GM21423 (cell line): ENCODE data around the gene HNRNPL.
"Not testable (repeated sequence)": the region's sequence is repeated elsewhere in the genome, so short reads cannot be mapped to it uniquely, and the experiment has no call there.

Experiments
- ATAC-seq: cut with Tn5 transposase; IDR thresholded peaks from one replicate; pipeline ENCODE4 v1.9.1; 2021; ENCODE audit warnings: mild to moderate bottlenecking, moderate library complexity; ENCODE audit not compliant: unreplicated experiment

HNRNPL gene

DNA sequence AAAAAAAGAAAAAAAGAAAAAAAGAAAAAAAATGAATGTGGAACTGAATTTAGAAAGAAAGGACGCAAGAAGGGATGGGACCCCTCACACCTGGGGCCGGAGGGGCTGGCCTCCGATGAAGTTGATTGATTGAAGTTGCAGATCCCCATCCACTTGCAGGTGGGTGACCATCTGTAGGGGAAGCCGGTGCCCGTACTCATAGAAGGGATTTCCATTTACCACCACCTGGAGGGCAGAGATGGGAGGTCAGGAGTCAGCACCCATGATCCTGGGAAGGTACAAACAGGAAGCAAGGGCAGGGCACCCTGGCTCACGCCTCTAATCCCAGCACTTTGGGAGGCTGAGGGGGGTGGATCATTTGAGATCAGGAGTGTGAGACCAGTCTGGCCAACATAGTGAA is 43.4 kb downstream of the HNRNPL start:
- ATAC-seq = no peak

DNA sequence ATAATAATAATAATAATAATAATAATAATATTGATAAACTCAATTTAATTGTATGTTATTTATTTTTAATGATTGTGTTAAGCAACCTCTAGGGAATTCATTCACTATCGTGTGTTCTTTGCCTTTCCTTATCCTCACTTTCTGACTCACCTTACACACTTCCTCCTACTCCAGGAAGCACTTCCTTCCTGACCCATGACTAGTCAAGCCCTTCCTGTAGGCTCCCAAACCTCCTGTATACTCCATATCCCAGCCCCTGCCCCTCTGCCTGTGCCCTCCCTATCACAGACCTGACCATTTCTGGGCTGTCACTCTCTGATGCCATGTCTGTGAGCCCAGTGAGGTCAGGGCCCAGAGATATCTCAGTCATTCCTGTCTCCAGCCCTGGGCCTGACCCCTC is 44.6 kb downstream of the HNRNPL start:
- no peak for ATAC-seq

DNA sequence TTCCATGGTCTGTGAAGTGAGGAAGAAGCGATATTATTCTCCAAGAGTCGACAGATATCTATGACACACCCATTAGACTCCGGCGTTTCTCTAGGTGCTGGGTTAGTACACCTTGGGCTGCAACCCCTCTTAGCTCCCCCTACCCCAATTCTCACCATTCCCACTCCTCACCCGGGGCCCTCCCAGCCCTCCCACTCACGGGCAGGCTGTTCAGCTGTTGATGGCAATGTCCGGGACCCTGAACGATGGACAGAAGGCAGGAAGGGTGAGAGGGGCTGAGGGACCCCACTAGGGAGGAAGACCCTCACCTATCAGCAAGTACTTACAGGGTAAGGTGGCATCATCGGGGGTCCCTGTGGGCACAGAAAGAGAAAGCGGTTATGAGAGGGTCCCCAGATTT is 46.2 kb downstream of the HNRNPL start:
- no peak for ATAC-seq

DNA sequence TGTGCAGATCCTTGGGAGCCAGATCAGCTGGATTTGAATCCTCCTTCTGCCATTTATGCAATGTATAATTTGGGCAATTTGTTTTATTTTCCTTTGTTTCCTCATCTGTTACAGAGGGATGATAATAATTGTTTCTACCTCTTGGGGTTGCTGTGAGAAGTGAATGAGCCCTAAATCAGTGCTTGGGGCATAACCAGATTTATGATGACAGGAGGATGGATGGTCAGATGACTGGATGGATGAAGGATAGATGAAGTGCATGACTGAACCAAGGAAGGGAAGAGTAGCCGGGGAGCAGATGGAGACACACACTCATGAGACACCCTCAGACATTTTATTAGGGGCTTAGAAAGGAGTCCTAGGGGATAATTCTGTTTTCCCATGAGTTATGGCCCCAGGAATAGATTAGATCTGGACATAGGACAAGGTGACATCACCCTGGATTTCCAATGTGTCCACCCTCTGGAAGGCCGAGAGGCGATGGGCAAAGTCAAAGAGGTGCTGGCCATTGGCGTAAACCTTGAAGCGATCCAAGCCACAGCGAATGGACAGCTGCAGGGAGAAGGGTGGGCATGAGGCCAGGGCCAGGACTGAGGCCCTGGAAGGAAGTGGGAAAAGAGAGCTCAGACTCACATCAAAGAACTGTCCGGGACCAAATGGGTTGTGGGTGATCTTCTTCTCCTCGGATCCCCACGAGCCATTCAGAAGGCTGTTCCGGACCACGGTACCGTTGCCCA is 48.3 kb downstream of the HNRNPL start:
- ATAC-seq = no peak

DNA sequence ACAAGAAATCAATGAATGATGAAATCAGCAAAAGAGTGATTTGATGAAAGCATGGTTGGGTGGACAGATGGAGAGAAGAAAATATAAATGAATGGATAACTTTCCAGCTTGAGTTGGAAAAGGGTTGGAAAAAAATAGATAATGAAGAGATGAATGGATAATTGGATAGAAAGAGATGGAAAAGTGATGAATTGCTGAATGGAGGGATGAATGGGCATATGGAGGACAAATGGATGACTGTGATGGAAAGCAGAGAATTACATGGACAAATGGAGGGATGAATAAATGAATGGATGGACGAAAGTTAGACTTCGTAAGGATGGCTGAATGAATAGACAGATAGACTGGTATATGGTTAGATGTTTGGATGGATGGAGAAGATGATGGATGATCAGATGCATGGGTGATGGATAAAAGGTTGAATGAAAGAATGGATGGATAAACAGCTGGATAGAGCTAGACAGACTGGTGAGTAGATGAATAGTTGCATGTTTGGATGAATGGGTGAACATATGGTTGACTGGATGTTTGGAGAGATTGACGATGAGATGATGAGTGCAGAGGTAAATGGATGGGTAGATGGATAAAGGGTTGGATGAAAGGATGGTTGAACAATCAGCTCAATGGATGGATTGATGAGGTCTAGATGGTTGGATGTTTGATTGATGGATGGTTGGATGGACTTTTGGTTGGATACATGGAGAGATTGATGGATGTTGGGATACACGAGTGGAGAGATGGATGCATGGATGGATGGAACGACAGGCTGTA is 49.0 kb downstream of the HNRNPL start:
- ATAC-seq = no peak

DNA sequence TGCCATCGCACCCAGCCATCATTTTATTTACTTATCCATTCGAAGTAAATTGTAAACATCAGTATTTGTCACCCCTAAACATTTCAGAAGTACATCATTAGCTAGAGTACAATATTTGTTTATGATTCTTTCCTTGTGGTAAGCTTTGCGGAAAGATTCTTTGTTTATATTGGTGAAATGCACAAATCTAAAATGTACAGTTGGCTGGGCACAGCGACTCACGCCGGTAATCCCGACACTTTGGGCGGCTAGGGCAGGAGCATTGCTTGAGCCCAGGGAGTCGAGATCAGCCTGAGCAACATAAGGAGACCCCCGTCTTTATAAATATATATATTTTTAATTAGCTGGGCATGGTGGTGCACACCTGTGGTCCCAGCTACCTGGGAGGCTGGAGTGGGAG is 50.7 kb downstream of the HNRNPL start:
- no peak for ATAC-seq

DNA sequence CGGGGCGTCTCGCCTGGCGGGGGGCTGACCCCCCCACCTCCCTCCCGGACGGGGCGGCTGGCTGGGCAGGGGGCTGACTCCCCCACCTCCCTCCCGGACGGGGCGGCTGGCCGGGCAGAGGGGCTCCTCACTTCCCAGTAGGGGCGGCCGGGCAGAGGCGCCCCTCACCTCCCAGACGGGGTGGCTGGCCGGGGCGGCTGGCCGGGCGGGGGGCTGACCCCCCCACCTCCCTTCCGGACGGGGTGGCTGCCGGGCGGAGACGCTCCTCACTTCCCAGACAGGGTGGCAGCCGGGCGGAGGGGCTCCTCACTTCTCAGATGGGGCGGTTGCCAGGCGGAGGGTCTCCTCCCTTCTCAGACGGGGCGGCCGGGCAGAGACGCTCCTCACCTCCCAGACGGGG is 52.0 kb downstream of the HNRNPL start:
- not testable (repeated sequence) for ATAC-seq

DNA sequence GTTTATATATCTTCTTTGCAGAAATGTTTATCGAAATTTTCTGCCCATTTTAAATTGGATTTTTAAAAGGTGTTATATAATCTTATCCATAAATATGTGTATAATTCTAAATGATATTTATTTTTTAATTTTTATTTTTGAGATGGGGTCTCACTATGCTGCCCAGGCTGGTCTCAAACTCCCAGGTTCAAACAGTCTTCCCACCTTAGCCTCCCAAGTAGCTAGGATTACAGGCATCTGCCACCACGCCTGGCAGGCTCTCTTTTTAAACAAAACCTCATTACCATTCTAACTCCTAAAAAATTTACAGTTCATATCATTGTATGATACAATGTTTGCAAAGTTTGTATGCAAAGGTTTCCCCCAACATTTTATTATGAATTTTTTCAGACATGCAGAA is 53.6 kb downstream of the HNRNPL start:
- ATAC-seq = no peak

DNA sequence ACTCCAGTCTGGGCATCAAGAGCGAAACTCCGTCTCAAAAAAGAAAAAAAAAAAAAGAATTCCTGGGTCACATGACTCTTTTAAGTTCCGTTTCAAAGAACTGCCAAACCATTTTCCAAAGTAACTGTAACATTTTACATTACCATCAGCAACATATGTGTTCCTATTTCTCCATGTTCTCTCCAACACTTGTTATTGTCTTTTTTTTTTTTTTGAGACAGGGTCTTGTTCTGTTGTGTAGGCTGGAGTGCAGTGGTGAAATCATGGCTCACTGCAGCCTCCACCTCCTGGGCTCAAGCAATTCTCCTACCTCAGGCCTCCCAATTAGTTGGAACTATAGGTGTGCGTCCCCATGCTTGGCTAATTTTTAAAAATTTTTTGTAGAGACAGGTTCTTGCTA is 54.2 kb downstream of the HNRNPL start:
- ATAC-seq = no peak

DNA sequence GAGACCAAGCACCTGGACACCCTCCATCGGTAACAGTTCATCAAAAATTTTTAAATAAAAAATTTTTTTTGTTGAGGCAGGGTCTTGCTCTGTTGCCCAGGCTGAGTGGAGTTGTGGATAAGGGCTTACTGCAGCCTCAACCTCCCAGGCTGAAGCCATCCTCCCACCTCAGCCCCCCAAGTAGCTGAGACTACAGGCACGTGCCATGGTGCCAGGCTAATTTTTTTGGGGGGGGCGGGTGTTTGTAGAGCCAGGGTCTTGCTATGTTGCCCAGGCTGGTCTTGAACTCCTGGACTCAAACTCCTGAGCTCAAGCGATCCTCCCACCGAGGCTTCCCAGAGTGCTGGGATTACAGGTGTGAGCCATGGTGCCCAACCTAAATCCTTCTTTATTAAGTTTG is 56.1 kb downstream of the HNRNPL start:
- no peak for ATAC-seq

DNA sequence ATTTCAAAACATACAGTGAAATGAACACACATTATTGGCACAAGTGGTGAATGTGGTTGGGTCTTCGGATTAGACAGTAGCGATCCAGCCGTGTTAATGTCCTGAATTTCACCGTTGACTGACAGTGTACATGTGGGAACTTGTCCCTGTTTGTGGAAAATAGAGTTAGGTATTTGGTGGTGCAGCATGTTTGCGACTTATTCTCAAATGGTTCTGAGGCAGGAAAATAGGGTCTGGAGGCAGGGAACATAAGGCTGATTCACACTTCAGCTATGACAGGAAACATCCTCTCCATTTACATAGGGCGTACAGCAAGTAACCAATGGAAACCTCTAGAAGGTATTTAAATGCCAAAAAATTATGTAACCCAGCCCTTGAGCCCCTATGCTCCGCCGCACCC is 56.6 kb downstream of the HNRNPL start:
- no peak for ATAC-seq

DNA sequence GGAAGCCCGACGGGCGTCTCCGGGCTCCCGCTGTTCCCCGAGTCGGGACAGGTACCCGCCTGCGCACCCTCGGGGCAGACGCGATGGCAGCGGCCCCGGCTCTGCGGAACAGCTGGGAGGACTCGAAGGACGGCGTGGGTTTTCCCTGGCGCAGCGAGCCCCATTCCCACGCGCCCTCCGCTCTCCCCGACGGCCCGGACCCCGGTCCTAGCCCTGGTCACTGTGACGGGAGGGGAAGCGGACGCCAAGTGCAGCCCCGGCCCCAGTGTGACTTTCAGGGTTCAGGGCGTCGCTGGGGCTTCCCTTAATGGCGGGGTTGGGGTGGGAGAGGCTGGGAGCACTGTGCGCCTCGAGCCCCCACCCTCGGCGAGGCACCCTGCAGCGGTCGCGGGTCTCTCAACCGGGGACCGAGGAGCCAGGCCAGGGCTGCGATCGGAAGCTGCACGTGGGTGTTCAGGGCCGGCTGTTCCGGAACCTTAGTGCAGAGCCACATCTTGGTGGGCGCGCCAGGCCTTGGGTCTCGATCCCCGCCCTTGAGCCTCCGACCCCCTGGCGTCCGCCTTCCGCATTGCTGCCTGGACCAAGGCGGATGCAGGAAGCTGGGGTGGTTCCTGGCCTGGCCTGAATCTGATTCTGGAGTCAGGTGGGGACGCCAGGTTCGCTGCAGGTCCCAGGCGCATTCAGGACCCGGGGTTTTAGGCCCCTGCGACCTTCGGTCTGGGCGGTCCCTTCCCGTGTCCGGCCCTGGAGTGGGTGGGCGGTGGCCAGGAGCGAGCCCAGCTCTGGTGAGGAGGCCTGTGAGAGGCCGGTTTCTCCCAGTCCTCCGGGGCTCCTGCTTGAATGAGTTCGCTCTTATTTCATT is 57.3 kb downstream of the HNRNPL start:
- ATAC-seq = no peak

DNA sequence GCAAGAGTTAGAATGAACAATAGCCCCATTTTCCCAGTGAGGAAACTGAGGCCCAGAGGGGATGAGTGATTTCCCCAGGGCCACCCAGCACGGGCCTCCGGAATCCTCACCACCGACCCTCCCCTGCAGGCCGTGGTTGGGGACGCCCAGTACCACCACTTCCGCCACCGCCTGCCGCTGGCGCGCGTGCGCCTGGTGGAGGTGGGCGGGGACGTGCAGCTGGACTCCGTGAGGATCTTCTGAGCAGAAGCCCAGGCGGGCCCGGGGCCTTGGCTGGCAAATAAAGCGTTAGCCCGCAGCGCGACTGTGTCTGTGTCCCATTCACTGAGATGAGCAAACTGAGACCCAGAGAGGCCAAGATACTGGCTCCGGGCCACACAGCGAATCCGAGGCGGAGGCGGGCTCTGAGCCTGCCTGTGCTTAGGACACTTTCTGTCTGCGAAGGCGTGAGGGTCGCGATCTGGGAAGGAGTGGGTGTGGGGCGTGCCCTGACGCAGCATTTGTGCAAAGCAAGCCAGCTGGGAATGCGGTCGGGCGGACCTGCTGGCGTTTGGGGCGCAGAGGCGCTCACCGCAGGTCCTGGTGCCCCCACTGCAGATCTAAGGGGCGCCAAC is 58.2 kb downstream of the HNRNPL start:
- ATAC-seq = peak; percentile 73

DNA sequence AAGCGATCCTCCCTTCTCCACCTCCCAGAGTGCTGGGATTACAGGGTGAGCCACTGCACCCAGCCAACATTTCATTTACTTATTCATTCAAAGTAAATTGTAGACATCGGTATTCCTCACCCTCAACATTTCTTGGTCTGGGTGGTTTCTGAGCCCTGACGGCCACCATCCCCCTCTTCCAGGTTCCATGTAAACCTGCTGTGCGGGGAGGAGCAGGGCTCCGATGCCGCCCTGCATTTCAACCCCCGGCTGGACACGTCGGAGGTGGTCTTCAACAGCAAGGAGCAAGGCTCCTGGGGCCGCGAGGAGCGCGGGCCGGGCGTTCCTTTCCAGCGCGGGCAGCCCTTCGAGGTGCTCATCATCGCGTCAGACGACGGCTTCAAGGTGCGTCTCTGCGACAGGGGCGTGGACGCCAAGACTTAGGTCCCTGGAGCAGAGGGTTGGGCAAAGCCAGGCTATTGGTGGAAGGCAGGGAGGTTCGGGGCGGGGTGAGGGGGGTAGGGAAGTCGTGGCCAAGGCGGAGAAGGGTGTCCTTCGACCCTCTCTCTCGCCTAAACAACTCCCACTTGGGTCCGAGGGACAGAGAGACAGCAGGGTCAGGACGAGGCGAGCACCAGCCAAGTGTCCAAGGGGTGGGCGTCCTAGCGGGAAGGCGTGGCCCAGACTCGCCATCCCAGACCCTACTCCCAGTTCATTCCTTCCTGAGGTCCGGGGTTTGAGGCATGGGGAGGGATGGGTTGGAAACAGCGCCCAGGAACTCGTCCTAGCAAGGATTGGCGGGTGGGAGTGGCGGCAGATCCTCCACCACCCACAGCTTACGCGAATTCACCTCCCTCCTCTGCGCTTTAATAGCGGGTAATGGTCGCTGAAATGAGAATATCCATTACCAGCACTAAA is 59.0 kb downstream of the HNRNPL start:
- not testable (repeated sequence) for ATAC-seq

DNA sequence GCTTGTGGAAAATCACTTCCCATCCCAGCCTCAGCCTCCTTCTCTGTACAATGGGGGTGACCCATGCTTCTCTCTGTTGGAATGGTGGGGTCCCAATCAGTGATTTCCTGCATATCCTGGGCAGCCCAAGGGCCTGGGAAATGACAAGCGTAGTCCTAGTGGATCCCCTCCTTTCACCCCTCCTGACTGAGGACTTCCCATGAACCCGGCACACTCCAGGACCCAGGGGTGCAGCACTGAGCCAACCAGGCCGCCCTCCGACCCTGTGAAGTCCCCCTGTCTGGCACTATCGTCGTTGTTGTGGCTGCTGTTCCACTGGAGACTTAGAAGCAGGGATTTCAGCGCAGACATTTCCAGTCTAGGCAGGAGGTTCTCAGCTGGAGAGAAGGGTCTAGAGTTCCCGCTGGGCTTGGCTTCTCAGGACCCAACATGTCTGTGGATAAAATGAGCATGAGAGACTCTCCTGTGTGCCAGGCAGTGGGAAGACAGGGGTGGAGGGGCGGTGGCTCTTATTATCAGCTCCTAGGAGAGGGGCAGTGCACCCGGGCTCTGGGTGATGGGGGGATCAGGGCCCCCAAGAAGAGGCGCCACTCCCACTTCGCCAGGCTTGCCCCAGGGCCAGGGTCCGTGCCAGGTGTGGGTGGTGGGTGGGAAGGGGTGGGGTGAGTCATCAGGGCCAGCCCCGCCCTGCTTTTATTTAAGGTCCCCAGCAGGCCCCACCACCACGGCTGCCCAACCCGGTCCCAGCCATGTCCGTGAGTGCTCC is 61.1 kb downstream of the HNRNPL start, which contains the start of gene LGALS7B:
Gene LGALS7B (plus strand): TSS at position 723 of the 766 bp plus-strand sequence. CDS start 27 bp downstream, at position 750.
- no peak for ATAC-seq

DNA sequence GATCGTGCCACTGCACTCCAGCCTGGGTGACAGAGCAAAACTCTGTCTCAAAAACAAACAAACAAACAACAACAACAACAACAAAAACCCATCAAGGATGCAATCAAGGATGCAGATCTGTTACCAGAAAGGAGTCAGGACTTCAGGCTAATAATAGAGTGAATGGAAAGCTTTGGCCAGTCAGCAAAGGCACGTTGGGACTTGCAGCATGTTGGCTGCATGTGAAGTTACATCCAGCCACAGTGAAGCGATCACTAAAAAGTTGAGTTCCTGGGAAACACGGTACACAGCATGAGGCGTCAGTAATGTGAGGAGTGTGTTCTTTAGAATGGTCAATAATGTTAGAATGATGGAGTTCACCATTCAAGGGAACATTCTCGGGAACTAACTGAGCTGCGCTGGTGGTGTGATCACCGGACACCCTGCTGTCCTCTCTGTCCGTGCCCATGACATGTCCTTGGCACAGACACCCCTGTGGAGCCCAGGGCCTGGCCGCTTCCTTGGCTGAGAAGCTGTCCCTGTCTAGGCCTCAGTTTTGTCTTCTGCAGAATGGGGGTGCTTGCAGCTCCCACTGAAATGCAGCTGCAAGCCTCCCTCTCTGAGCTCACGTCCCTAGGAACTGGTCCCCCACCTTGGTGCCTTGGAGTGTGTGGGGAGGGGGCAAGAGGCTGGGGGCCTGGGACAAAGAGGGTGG is 63.1 kb downstream of the HNRNPL start:
- no peak for ATAC-seq
